Dermis blood vessel endothelial cell (primary cell): ENCODE measurements around the gene MYLK2. TPM values are rescaled to one million over a fixed set of nuclear protein-coding genes. Genes with fewer than 3 reads are reported as not detected.
"Not testable (repeated sequence)": the region's sequence is repeated elsewhere in the genome, so short reads cannot be mapped to it uniquely, and the experiment has no call there.

Experiments used
- DNase-seq: peaks from one replicate; pipeline ENCODE4 v3.0.0; 2010
- total RNA-seq: library from RNA; depleted of rRNA; stranded (reverse); fragments of >200 nt; gene quantifications from 2 replicates; pipeline ENCODE4 v1.2.3, GENCODE V29; 2014

The MYLK2 gene
- 8.5 and 8.7 TPM in 2 replicates for total RNA-seq

DNA sequence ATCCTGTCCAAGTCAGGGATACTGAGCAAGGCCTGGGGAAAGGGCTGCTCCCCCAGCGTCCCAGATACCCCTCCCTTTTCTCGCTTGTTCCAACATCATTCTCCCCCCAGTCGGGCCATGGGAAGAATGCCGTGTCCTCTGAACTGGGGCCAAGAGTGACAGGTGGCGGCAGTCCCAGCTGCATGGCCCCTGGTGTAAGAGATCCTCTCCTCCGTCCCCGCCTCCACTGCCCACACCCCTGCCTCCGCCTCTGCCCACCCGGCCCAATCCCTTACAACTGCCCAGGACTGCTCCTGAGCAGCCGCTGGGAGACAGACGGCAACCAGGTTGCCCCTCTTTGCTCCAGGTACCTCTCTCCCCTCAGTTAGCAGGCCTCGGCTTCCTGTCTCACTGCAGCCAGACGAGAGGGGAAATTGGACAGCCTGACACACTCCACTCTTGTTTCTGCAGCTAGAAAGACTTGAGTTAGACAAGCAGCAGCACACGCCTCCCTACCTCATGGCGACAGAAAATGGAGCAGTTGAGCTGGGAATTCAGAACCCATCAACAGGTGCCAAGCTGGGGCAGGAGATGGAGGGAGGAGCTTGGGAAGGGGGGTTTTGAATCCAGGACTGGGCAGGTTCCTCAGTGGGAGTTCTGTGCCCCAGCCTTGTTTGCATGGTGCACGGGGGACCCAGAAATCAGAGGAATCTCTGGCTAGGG is at the start of gene MYLK2:
TSS of gene MYLK2 (plus strand) at position 274 of the 702 bp plus-strand sequence. CDS start at position 499, 225 bp downstream.
- DNase-seq, result no peak

DNA sequence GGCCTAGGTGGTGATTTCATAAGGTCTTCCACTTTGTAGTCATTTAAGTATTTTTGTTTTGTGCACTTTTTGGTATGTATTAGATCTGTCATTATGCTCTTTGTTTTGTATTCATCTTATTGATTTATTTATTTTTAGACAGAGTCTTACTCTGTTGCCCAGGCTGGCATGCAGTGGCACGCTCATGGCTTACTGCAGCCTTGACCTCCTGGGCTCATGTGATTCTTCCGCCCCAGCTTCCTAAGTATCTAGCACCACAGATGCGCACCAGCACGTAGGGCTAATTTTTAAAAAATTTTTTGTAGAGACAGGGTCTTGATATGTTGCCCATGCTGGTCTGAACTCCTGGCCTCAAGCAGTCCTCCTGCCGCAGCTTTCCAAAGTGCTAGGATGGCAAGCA is 49.5 kb upstream of the MYLK2 start:
- no peak for DNase-seq

DNA sequence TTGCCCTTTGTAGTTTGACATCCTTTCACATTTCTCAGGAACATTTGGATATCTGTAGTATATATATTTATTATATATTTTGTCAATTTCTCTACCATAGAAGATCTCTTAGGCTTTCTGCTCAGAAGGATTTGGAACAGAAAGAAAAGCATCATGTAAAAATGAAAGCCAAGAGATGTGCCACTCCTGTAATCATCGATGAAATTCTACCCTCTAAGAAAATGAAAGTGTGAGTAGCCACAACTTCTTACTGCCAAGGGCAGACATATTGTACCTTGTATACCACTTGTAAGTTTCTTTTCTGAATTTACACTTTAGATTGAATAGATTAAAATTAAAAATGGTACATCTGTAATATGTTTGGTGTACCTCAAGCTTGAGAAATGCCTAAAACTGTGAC is 48.9 kb upstream of the MYLK2 start:
- DNase-seq, result no peak

DNA sequence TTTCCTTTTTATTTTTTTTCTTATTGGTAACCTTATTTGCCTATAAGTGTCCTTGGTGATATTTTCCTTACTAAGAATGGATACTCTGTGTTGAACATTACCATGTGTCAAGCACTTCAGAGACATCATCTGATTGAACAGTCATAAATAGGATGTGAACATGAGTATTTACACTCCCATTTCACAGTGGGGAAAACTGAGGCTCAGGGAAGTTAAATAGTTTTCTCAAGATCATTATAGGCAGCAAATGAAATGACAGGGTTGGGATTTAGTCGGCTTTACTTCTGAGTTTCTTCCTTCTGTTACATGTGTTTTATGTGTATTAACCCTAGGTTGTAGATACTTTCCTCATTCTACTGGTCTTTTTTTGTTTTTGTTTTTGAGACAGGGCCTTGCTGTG is 44.7 kb upstream of the MYLK2 start:
- DNase-seq, result no peak

DNA sequence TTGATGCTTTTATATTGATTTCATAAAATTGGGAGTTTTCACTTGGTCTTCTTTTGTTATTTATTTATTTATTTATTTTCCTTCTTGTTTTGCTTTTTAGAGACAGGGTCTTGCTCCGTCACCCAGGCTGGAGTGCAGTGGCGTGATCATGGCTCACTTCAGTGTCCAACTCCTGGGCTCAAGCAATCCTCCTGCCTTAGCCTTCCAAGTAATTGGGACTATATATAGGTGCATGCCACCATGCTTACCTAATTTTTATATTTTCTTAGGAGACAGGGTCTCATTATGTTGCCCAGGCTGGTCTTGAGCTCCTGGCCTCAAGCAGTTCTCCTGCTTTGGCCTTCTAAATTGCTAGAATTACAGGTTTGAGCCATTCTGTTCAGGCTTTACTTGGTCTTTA is 38.3 kb upstream of the MYLK2 start:
- no peak for DNase-seq

DNA sequence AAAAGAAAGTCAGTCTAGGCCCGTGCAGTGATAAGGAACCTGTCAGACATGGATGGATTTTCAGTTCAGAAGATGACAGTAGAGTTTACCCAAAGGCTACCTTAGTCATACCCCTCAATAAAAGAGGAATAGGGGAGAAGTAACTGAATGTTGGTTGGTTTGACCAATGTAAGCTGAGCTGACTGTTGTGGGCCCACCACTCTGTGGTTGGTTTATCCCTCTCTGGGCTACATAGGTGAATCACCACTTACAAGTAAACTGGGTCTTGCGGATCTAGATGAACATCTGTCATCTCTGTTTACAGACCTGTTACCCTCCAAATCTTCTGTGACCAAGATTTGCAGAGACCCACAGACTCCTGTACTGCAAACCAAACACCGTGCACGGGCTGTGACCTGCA is 37.2 kb upstream of the MYLK2 start:
- no peak for DNase-seq

DNA sequence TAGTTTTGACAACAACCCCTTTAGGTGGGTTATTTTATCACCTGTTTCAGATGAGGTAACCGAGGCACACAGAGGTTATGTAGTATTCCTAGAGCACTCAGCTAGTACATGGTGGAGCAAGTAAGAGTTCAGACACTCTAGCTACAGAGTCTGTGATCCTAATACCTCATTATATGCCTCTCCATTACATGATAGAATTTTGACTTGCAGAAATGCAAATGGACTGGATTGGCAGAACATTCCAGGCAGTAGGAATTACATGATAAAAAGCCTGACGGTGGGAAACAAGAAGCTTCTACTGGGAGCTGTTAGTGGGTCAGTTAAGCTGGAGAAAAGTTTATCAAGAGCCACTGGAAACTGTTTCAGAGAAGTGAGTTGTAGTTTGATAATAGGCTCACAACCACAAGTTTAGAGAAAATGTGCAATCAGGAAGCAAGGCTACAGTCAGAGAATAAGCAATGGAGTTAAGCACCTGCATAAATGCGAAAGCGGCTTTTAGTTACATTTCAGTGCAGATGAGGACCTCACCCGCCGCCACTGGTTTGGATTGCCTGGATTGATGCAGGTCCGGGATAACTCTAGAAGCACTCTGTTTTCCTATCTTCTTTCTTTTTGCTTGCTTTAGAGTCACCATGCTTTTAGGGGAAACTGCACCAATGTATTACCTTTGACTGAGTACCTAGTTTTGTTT is 34.7 kb upstream of the MYLK2 start:
- no peak for DNase-seq

DNA sequence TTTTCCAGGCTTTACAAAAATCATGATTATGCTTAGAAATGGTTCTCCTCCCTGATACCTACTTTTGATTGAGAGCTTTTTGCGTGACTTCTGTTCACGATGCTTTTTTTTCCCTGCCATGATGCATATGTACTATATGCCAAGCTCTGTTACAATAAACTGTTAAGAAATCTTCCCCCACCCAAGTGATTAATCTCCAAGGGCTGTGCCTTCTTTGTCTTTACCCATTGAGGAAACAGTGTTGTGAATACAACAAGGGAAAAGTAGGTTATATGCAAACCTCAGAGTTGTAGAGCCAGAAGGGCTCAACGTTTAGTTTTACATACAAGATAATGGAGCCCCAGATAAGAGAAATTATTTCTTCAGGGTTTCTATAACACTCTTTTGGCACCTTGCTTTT is 34.1 kb upstream of the MYLK2 start:
- no peak for DNase-seq

DNA sequence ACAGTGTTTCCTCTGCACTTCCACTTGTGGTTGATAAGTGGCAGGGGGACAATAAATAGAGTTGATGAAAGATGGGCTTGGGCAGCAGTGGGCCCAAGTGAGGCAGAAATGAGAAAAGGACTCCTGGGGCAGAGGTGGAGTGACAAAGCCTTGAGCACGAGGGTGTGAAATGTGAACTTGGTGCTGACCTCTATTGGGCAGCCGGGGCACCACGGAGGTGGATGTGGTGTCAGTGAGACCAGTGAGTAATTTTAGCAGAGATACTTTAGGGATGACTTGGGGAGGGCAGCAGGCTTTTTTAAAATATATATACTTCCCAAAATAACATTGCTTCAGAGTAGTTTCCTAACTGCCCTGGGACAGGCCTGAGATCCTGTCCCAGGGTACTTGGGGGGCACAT is 30.6 kb upstream of the MYLK2 start:
- no peak for DNase-seq

DNA sequence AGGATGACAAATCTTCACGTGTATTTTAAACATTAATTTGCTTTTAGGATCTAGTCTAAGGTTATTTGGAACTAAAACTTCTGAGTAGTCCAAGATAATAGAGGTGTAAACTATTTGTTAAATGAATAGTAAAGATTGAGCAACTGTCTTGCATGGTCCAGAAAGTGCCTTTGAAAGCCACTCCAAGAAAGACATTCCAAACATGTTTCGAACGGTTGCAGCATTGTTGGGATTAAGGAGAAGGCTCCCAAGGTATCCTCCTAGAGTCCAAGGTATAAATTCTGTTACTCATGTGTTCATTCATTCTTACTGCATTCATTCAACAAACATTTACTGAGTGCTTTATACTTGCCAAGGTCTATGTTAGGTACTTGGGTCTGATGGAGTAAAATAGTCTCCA is 28.8 kb upstream of the MYLK2 start:
- DNase-seq, result no peak

DNA sequence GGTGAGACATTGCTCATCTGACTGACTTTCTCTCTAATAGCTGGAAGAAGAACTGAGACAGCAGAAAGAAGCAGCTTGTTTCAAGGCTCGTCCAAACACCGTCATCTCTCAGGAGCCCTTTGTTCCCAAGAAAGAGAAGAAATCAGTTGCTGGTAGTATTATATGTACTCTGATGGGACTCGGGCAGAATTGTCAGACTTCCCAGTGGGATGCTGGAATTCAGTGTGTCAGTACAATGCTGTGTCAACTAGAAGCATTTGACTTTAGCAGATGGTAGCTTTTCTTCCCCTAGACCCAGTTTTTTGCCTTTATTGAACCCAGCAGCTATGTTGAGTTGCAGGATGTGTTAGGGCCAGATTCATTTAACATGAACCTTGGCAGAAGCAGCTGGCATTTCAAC is 21.8 kb upstream of the MYLK2 start:
- no peak for DNase-seq

DNA sequence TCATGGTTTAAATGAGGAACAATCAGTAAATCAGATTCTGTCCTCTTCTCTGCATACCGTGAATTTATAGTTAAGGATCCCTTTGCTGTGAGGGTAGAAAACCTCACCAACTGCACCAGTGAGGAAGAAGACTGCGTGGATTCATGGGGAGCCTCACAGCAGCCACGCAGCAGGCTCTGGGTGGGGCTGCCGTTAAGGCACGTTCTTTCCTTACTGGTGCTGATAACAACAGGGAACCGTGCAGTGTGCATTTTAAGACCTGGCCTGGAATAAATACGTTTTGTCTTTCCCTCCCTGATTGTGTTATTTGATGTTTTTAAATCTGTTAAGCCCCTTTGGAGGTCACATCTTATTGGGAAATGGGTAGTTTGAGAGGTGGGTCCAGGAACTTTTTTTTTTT is 17.6 kb upstream of the MYLK2 start:
- DNase-seq, result no peak

DNA sequence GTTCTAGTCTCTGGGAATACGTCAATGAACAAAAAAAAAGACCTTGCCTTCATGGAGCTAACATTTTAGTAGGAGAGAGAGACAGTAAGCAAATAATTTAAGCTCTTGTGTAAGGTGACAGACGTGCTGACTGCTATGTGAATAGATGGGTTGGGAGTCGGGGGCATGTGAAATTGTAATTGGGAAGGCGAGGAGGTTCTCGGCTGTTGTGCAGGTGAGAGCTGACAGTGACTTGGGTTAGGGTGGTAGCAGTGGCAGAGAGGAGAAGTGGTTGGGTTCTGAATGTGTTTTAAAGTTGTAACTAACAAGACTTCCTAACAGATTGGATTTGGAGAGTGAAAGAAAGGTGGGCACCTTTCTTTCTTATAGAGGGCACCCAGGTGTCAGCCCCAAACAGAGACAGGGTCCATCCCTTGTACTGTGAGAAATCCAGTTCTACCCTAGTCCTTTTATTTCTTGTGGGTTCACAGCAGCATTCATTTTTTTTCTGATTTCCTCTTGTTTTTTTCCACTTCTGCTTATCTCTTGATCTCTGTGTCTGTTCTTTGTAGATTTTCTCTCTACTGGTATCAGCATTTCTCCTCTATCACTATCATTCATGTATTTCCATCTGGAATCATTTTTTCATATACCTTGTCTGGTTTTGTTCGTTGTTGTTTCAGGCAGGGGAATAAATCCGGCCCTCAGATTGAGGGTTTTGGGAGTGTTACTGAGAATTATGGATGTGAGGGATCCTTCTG is 15.4 kb upstream of the MYLK2 start:
- no peak for DNase-seq

DNA sequence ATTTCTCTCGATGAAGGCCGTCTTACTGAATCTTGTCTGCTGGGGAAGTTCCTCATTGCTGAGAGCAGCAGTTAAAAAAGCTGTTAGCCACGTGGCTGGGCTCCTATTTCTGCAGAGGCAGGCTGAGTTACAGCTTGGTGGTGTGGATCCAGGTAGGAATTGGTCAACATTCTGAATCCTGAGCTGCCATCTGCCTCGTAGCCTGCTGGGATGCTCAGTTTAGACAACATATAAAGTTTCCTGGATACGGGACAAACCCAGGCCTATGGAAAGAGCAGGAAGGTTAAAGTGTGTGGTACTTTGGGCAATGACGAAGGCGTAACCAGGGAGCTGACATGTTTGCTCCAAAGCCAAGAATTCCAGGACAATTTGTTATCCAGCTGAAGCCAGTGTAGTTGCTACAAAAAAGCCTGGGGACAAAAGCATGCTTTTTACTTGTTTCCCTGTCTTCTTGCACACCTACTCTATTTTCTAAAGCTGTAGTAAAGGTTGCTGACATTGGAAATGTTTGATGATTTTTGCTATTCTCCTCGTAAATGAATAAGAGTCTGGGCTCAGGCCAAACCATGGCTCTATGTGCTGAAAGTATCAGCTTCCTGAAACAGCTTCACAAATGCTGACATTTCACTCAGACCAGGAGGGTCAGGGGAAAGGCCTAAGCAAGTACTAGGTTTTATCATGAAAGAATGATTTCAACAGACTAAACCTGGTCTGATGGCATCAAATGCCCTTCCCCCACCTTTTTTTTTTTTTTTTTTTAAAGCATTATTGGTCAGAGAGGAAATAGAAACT is 12.4 kb upstream of the MYLK2 start:
- no peak for DNase-seq

DNA sequence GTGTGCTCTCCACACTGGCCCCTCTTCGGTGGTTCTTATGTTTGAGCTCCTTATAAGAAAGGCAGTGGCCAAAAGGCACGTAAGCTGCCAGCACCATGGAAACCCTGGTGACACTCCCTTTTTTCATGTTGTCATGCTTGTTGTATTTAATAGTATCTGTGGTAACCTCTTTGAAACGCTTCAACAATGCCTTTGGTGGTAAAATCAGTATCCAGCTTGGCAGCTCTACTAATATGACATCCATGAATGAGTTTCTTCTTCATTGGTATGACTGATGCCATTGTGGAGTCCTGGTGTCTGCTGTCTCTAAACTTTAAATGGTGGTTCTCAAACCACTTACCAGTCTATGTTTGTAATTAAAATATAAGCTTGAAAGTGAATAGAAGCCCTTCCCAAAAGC is 10.7 kb upstream of the MYLK2 start:
- DNase-seq, result no peak

DNA sequence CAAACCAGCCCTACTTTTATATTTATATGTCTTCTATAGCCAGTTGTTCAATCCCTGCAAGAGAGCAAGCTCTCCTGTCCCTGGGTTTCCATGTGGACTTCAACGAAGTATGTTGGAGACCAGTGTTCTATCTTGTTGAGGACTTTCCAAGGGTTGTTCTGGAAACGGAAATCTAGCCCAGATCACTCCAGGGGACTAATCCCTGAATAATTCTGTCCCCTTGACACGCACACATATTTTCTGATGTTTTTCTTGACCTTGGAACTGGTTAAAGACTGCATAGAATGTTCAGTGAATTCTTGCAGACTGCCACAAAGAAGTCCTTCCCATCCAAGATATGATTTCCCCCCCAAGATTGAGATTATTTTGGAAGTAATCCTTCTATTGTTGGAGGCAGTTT is 9.5 kb upstream of the MYLK2 start:
- no peak for DNase-seq

DNA sequence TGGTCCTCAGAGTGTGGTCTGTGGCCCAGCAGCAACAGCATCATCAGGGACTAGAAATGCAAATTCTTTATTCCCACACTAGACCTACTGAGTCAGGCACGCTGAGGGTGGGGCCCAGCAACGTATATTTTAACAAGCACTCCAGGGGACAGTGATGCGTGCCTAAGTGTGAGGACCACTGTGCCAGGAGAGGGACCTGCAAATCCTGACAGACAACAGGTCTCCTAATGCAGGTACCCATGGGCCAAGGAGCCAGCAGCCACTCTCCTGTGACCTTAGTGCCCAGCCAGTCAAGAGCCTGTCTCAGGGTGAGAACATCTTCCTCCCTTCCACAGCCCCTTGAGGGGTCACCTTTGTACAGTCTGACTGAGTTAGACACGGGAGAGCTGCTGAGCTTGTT is 8.0 kb upstream of the MYLK2 start:
- DNase-seq, result no peak

DNA sequence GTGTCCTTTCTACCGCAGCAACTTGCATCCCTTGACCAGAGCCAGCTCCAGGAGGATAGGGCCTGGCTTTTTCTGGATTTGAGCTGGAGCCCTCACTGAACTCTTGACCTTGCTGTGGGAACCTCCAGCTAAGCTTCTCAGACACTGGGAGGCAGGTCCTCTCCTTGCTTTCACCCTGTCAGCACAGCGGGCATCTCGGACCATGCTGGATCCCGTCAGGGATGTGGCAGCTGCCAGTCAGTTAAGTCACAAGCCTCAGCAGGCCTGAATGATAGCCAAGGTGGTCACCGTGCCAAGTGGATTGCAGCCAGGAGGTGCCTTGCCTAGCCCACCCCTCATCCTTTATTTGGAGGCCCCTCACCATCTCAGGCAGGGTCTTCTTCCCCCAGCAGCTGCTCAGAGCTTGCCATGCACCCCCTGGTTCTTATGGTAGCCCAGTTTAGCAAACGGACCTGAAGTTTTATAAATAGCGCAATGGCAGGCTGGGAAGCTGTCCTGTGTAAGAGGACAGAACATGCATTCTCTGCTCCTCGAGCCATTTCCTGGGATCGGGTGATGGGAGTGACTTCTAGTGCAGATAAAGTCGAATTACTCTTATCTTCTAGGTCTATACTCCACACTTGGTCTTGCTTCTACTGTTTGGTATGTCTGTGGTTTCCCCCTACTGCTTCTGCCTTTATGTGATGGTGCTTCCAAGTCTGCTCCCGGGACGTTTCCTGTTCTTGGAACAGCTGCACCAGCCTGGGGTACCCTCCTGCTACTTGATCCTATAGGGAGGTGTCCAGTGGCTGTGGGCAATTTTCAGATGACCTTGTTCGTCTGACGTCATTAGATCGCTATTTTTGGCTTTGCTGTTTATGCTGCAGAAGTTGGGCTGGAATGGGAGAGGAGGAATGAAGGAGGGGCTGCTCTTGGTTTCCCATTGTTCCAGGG is 7.1 kb upstream of the MYLK2 start:
- DNase-seq, result peak; percentile 56

DNA sequence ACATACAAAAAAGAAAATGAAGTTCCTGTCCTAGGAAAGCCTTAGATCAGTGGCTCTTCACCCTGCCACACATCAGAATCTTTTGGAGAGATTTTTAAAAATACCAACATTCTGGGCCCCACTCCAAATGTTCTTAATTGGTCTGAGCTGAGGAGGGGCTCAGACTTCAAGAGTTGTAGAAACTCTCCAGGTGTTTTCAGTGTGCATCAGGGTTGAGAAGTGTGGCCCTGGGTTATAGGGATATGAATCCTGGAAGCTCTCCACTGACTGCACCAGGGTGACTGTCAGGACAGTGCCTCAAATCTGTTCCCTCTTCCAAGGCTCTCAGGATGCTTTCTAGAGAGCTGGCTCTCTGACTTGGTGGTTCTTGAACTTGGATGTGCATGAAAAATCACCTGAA is 5.5 kb upstream of the MYLK2 start:
- no peak for DNase-seq

DNA sequence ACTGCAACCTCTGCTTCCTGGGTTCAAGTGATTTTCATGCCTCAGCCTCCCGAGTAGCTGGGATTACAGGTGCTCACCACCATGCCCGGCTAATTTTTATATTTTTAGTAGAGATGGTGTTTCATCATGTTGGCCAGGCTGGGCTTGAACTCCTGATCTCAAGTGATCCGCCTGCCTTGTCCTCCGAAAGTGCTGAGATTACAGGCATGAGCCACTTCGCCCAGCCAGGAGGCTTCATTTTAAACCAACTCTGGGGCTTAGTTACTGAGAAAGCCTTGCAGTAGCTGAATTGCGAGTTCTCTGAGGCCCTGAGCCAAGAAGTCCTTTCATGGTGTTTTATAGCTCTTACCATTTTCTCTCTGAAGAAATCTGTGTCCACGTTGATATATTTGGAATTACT is 5.0 kb upstream of the MYLK2 start:
- DNase-seq, result not testable (repeated sequence)

DNA sequence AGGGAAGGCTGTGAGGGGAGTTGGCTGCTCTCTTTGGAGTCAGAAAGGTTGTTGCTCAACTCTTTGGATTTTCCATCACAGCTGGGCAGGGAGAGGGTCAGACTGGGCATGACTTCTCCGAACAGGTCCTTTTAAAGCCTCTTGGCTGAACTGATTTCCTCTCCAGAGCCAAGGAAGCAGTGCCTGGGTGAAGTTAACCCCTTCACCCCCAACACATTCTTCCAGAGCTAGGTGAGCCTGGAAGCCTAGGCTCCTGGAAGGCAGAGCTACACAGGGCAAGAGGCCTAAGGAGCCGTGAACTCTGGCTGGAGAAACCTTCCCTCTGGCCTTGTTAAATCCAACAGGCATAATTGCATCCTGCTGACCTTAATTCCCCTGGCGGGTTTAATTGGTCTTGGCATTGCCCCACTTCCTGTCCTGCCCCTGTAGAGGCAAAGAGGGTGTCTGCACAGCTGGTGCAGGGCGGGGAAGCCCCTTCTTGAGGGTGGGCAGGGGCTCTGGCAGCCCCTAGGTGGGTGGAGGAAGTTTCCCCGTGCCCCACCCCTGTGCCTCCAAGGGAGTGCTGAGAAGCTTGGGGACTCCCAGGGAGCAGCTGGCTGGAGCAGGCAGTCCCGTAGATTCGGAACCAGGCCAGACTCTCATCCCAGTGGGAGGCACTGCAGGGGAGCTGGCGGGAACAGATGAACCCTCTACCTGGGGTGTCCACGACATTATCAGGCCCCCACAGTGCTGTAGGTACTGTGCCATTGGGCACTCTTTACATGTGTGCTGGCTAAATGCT is 3.6 kb upstream of the MYLK2 start:
- no peak for DNase-seq
